HG03045 (cell line): Measurements from ENCODE around the gene TNS4.

ENCODE experiments used
- ATAC-seq: cut with Tn5 transposase; IDR thresholded peaks from one replicate; pipeline ENCODE4 v1.9.1; 2021; ENCODE audit warnings: mild to moderate bottlenecking, moderate library complexity; ENCODE audit not compliant: unreplicated experiment

The TNS4 gene

DNA sequence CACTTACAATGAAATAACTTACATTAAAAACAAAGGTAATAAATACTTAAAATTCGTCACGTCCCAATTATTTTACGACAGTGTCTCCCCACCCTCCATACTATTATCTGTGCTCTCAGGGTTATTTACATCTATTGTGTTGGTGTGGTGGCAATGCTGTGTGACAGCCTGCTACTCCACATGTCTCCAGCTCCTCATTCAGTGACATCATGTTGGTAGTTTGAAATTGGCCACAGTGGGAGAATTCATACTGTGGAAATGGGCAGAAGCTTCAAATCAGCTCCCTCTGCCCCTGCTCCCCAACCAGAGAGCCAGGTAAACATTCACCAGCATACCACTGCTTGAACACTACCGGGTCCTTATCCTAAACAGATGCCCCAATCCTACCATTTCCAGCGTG is 6.3 kb downstream of the TNS4 start:
- ATAC-seq, result no peak

DNA sequence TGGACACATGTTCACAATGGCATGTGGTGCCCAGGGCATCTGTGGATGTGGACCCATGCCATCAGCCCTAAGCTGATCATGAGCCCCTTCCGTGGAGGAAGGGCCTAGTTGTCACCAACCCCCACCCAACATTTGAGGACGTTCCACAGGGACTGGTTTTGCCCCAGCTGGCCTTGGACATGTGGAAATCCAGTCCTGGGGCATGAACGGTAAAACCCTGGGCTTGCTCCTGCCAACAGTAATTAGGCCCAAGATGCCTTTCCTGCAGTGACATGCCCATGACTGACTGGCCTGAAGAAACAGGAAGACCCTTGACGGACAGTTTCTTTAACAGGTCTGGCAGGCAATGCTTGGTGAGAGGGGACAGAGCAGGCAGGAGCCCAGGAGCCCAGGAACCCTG is 7.7 kb downstream of the TNS4 start:
- no peak for ATAC-seq

DNA sequence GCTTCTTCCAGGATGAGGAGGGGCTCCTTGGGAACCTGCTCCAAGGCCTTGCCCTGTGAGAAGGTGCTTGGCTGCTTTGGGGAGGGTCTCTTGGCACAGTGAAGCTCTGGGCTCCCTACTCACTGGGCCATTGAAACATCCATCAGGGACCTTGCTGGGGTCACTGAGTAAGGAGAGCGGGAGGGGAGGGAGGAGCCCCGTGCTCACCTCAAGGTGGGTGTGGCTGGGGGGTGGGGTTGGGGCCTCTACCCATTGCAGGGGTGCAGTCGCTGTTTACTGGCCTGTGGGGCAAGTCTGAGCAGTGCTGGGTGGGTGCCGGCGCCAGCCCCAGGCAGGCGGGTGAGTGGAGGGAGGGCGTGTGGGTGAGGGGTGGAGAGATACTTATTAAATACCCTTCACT is 9.9 kb downstream of the TNS4 start:
- ATAC-seq, result no peak

GRCh38 chr17:40490982-40491381 is 10.4 kb downstream of the TNS4 start:
- ATAC-seq, result no peak

DNA sequence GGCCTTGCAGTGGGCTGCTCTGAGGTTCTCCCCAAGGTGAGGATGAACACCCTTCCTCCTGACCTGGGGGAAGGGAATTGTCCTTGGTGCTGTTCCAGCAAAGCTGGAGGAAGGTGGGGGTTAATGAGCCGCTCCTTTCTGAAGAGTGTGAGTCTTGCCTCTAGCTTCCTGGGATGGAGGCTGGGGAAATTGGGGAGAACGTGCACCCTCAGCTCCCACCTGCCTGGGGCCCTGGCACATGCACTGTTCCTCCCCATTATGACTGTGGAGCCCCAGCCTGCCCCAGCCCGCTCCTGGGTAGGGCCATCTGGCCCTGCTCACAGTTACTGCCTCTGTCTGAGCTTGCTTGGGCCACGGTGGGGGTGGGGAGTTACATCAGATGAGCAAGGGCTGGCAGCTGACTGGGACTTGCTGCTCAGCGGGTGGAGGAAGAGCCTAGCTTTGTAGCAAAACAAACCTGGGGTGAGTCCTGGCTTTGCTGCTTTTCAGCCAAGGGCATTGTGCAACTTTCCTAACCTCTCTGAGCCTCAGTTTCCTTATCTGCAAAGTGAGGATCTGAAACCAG is 11.1 kb downstream of the TNS4 start:
- ATAC-seq, result no peak

DNA sequence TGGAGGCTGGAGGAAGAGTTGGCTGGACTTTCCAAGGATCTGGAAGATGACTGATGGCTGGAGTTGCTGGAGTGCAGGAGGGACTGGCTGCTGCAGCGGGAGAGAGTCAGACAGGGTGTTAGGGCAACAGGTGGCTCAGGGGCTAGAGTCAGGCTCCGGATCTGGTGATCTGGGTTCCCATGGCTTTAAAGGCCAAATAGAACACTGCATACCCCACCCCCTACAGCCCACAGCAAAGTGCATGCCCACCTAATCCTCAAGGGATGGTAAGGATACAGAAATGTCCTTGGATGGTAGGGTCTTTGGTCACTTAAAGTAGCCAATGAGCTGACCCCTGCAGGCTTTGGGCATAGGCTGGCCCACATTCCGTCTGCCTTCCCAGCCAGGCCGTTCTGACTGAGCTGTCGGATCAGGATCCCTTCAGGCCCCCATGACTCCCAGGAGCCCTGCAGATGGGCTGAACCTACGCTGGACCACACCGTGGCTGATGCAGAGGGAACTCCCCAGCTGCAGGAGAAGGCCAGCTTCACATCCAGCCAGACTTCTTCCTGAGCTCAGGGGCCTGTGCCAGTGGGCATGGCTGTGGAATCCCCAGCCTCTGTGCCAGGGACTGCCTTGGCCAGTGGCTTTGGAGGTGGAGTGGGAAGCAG is 13.9 kb downstream of the TNS4 start:
- ATAC-seq, result no peak

GRCh38 chr17:40486522-40487370 is 14.7 kb downstream of the TNS4 start:
- no peak for ATAC-seq

GRCh38 chr17:40485851-40486521 is 15.4 kb downstream of the TNS4 start:
- ATAC-seq, result no peak

DNA sequence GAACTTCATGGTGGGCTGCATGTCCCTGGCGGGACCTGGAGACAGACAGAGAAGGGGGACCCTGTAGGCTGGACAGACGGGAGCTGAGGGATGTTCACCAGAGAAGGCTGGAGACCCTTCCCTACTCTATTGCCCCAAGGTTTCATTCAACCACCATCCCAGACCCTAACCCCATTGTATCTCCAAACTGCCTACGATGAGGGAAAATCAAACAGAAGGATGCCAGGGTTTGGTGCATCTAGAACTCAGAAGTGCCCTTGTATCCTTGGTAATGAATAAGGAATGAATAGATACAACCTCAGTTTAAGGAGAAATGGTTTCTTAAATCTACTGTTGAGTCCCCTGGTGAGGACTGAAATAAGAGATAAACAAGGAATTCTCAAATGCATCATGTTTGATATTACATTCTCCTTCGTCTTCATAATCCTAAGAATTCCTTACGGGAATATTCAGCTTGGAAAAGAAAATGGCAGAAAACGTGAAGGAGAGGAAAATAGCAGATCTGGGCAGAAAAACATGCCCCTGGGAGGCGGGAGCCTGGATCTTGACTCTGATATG is 16.4 kb downstream of the TNS4 start:
- no peak for ATAC-seq

DNA sequence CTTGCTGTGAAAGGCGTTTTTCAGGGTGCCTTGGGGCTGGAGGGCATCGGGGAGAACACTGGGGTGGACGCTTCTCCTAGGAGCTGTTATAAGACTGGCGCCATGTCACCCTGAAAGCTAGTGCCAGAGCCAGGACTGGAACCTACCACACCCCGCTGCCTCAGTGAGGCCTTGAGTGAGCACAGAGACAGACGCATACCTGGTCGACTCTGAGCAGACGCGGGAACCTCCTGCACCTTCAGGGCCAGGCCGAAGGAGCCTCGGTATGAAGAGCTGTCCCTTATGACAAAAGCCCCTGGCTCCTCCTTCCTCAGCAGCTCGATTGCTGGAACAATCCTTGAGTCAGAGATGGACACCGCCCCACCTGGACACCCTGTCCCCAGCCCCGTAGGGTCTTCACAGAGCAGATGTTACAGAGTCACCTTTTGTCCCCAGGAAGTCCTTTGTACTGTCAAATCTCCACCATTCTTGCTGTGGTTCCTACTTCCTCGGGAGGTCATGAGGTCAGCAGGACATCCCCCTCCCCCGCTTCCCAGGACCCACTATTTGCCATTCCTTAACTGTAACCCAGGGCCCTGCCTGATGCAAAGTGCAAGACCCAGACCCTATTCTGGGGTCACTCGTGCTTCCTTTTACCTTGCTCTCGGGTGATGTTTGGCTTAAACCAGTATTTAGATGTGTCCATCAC is 17.0 kb downstream of the TNS4 start:
- ATAC-seq, result no peak

GRCh38 chr17:40483679-40484078 is 17.7 kb downstream of the TNS4 start:
- no peak for ATAC-seq

DNA sequence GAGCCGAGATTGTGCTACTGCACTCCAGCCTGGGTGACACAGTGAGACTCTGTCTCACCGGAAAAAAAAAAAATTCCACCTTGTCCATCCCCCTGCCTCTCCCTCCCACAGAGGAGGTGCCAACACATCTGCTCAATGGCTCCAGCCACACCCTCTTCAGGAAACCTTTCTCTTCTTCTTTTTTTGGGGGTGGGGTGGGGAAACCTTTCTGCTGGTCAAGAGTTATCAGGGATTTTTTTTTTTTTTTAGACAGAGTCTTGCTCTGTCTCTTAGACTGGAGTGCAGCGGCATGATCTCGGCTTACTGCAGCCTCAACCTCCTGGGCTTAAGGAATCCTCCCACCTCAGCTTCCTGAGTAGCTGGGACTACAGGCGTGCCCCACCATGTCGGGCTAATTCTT is 18.7 kb downstream of the TNS4 start:
- no peak for ATAC-seq

- no peak for ATAC-seq
Measured at GRCh38 chr17:40481106-40481505, 20.3 kb downstream of the TNS4 start.

DNA sequence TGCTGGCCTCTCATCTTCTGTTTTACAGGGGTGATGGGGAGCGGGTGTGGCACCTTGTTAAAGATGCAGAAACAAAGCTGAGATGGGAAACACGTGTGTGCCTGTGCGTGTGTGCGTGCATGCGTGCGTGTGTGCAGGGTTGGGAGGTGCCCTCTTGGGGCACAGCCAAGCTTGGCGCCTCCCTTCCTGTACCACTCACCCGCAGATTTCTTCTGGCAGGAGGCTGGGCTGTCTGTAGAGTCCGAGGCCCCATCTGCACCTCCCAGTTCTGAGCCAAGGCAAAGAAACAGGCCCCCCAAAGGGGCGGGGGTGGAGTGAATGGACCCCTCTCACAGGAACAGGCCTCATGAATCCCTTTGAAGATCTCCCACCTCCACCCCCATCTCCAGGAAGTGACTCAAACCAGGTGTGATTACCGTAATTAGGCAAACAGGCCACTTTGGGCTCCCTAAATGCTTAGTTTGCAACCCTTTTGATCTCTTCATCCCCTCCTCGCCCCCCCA is 20.9 kb downstream of the TNS4 start:
- no peak for ATAC-seq

DNA sequence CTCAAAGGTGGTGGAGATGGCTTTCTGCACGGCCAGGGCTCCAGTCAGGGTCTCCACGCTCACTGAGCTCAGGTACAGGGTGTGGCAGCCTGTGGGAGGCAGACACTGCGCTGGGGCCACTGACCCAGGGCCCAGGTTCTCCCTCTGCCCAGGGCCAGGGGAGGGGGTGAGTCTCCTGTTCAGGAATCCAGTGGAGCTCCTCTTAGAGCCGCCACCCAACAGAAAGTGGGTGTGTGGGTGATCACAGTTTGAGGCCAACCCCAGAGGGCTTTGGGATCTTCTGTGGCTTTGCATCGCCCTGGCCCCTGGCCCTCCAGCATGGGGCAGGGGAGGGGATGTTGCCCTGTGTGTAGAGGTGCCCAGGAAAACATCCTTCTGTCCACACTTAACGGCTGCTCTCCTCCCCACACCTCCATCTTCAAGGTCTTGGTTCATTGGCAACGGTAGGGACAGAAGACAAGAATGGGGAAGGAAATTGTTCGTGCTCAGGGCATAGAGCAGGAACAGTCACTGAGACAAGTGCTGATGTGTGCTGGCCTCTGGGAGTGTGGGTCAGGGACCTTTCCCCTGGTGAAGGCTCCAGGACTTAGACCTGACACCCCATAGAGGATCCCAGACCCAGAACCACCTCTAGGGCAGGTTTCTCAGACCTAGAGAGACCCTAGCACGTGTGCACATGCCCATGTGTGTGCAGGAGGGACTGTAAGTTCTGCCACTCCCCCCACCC is 21.5 kb downstream of the TNS4 start:
- ATAC-seq, result no peak

GRCh38 chr17:40478486-40478885 is 22.9 kb downstream of the TNS4 start:
- no peak for ATAC-seq

DNA sequence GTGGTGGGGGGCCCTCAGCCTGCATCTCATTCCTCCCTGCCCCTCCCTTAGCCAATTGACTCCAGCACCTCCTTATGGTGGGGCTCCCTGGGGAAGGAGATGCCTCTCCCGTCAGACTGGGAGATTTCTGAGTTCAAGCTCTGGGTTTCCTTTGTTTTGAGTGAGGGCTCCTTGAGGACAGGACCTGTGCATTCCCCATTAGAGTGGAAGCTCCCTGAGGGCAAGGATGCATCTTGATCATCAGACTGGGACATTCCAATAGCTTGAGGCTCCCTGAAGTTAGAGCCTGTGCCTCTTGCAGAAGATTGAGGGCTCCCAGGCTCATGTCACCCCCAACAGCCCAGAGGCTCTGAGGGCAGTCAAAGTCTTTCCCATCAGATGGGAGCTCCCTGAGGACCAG is 23.6 kb downstream of the TNS4 start:
- no peak for ATAC-seq

DNA sequence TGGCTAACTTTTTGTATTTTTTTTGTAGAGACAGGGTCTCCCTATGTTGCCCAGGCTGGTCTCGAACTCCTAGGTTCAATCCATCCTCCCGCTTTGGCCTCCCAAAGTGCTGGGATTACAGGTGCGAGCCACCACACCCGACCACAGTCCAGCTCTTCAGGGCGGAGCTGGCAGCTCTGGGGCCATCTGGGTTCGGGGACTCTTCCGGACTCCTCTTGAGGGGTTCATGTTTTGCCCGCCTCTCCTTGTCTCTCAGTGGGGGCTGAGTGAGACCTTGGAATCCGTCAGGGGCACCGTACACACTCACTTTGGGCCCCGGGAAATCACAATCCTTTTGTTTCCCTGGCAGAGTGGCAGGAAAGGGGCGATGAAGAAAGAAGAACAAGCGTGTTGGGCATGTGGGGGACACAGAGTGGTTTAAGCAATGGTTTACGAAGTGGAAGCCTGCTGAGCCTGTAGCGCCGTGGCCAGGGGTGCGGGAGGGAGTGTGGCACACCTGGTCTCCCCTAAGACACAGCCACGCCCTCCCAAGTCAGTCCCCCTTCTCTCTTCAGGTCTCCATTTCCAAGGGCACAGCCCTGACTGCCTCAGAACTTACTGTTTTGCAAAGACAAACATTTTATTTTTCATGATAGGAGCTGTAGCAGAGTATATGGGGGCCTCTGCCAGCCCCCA is 26.1 kb downstream of the TNS4 start:
- ATAC-seq, result no peak

- no peak for ATAC-seq
Measured at GRCh38 chr17:40474419-40475002, 26.9 kb downstream of the TNS4 start.
